GM10248 (cell line): Measurements from ENCODE around the gene CFAP126.
A peak's percentile ranks its signal among the peaks of the same experiment; 100 is the strongest.

Experiments used
- CTCF ChIA-PET: fragments of 300-600 bp; sonication (Branson Sonifier 250); formaldehyde crosslinking; extraction: SDS; loops from one replicate; lab custom pipeline; 2021; ENCODE audit warnings: antibody characterized with exemption; lab: Yijun Ruan, JAX
- POLR2A ChIA-PET: fragments of 350-650 bp; sonication (Branson Sonifier 250); formaldehyde crosslinking; extraction: SDS; loops from one replicate; lab custom pipeline; 2020; ENCODE audit warnings: antibody characterized with exemption; lab: Yijun Ruan, JAX
- DNase-seq: peaks from one replicate; pipeline ENCODE4 v3.0.0; 2012; ENCODE audit errors: extremely low spot score
- CTCF ChIP-seq: IDR thresholded peaks from 2 replicates; pipeline ENCODE4 v1.5.1; 2012; ENCODE audit warnings: mild to moderate bottlenecking, low read depth; ENCODE audit errors: extremely low read depth, missing control alignments, control extremely low read depth

Gene CFAP126

GRCh38 chr1:161379071-161379470 lies 11.4 kb upstream of the CFAP126 start:
- CTCF ChIA-PET: interaction anchor here (2.0 to 13.4 kb wide), 6 partner anchors 8 to 187 kb away, joined by 5 to 195 read pairs (median 72); partner anchors contain the start of genes APOA2, CFAP126, NDUFS2 and TOMM40L

GRCh38 chr1:161378014-161378413 lies 10.3 kb upstream of the CFAP126 start:
- CTCF ChIA-PET: interaction anchor here (1.1 to 7.1 kb wide), 7 partner anchors 9 to 185 kb away, joined by 3 to 64 read pairs (median 5); partner anchors contain the start of genes CFAP126 and TOMM40L
- no peak for TF ChIP-seq CTCF
- POLR2A ChIA-PET: no interaction called here
- DNase-seq: no peak

More at GRCh38 chr1:161379071-161379470, 11.4 kb upstream of the CFAP126 start:
- POLR2A ChIA-PET: no interaction called here
- no peak for DNase-seq
- TF ChIP-seq CTCF: no peak

- ChIA-PET POLR2A (interaction anchor here (0.5 to 0.7 kb wide), 2 partner anchors 11 to 141 kb away, joined by 3 read pairs; no protein-coding TSS in a partner anchor), CTCF (interaction anchor here (0.8 to 4.5 kb wide), 15 partner anchors 9 to 208 kb away, joined by 3 to 25 read pairs (median 6); partner anchors contain the start of genes PCP4L1, PPOX and TOMM40L)
- TF ChIP-seq CTCF: peak; percentile 8
- no peak for DNase-seq
Observed at GRCh38 chr1:161374373-161374772, 6.7 kb upstream of the CFAP126 start.

GRCh38 chr1:161373442-161373841 lies 5.8 kb upstream of the CFAP126 start:
- TF ChIP-seq CTCF: no peak
- no peak for DNase-seq
- ChIA-PET POLR2A (no interaction called here), CTCF (interaction anchor here (1.4 to 4.5 kb wide), 6 partner anchors 10 to 207 kb away, joined by 5 to 25 read pairs (median 10); partner anchors contain the start of genes PPOX and TOMM40L)

- CTCF ChIA-PET: interaction anchor here (9.0 kb wide), 1 partner anchor 17 kb away, joined by 81 read pairs; no protein-coding TSS in a partner anchor
- POLR2A ChIA-PET: no interaction called here
Observed at GRCh38 chr1:161365207-161365606, 2.5 kb downstream of the CFAP126 start.

GRCh38 chr1:161364332-161364731 lies 3.3 kb downstream of the CFAP126 start:
- DNase-seq: no peak
- CTCF ChIA-PET: interaction anchor here (1.4 to 9.0 kb wide), 2 partner anchors 18 to 145 kb away, joined by 3 to 81 read pairs; no protein-coding TSS in a partner anchor
- no peak for TF ChIP-seq CTCF
- POLR2A ChIA-PET: no interaction called here

More at GRCh38 chr1:161365207-161365606, 2.5 kb downstream of the CFAP126 start:
- no peak for TF ChIP-seq CTCF
- DNase-seq: no peak
